H9 (cell line): Measurements from ENCODE around the gene TNS2. TPM values are rescaled to one million over a fixed set of nuclear protein-coding genes. Genes with fewer than 3 reads are reported as not detected.
A peak's percentile ranks its signal among the peaks of the same experiment; 100 is the strongest.
"Not testable (repeated sequence)": the region's sequence is repeated elsewhere in the genome, so short reads cannot be mapped to it uniquely, and the experiment has no call there.

Source experiments
- DNase-seq: peaks from one replicate; pipeline ENCODE4 v3.0.0-alpha.2; 2017
- H2AFZ ChIP-seq: one replicate; pipeline ENCODE4 v1.6.1; 2013; ENCODE audit warnings: mild to moderate bottlenecking, low read length, control low read depth, moderate library complexity
- H2AK5ac ChIP-seq: 2 replicates; pipeline ENCODE4 v1.6.1; 2013; ENCODE audit warnings: low read length, control low read depth, mixed read lengths; ENCODE audit not compliant: insufficient read length
- H2BK120ac ChIP-seq: one replicate; pipeline ENCODE4 v1.6.1; 2013; ENCODE audit warnings: low read depth, mild to moderate bottlenecking, low read length, control low read depth, inconsistent platforms; ENCODE audit not compliant: poor library complexity, severe bottlenecking
- H2BK12ac ChIP-seq: 2 replicates; pipeline ENCODE4 v1.6.1; 2013; ENCODE audit warnings: low read length, control low read depth, mixed read lengths, low read depth; ENCODE audit not compliant: insufficient read length
- H2BK15ac ChIP-seq: 2 replicates; pipeline ENCODE4 v1.6.1; 2013; ENCODE audit warnings: low read depth, low read length, control low read depth
- H2BK20ac ChIP-seq: one replicate; pipeline ENCODE4 v1.6.1; 2013; ENCODE audit warnings: low read depth, mild to moderate bottlenecking, low read length, control low read depth, inconsistent platforms; ENCODE audit not compliant: poor library complexity, severe bottlenecking
- H2BK5ac ChIP-seq: 2 replicates; pipeline ENCODE4 v1.6.1; 2013; ENCODE audit warnings: low read length, control low read depth, mixed read lengths; ENCODE audit not compliant: insufficient read length
- H3K14ac ChIP-seq: 2 replicates; pipeline ENCODE4 v1.6.1; 2013; ENCODE audit warnings: low read length, control low read depth; ENCODE audit not compliant: insufficient read depth
- H3K18ac ChIP-seq: 2 replicates; pipeline ENCODE4 v1.6.1; 2013; ENCODE audit warnings: low read depth, mild to moderate bottlenecking, mixed read lengths, low read length, control low read depth; ENCODE audit not compliant: insufficient read length
- H3K23ac ChIP-seq: 2 replicates; pipeline ENCODE4 v1.6.1; 2013; ENCODE audit warnings: low read length, control low read depth, mixed read lengths, low read depth; ENCODE audit not compliant: insufficient read length
- H3K23me2 ChIP-seq: 2 replicates; pipeline ENCODE4 v1.6.1; 2013; ENCODE audit warnings: low read depth, mild to moderate bottlenecking, mixed read lengths, low read length, control low read depth; ENCODE audit not compliant: insufficient read length, poor library complexity, severe bottlenecking
- H3K27ac ChIP-seq: 2 replicates; pipeline ENCODE4 v1.5.1; 2013; ENCODE audit warnings: low read length, control low read depth, mixed read lengths, low read depth; ENCODE audit not compliant: insufficient read length
- H3K27me3 ChIP-seq: 2 replicates; pipeline ENCODE4 v1.6.1; 2013; ENCODE audit warnings: low read length, control low read depth, inconsistent platforms; ENCODE audit not compliant: insufficient read depth
- H3K4ac ChIP-seq: 2 replicates; pipeline ENCODE4 v1.6.1; 2013; ENCODE audit warnings: low read depth, mild to moderate bottlenecking, control low read depth, inconsistent platforms, low read length, moderate library complexity
- H3K4me1 ChIP-seq: 2 replicates; pipeline ENCODE4 v1.6.1; 2013; ENCODE audit warnings: low read length, control low read depth, inconsistent platforms; ENCODE audit not compliant: insufficient read depth
- H3K4me2 ChIP-seq: 2 replicates; pipeline ENCODE4 v1.6.1; 2013; ENCODE audit warnings: low read length, control low read depth, mixed read lengths; ENCODE audit not compliant: insufficient read length, insufficient read depth
- H3K56ac ChIP-seq: 2 replicates; pipeline ENCODE4 v1.6.1; 2013; ENCODE audit warnings: low read depth, mild to moderate bottlenecking, mixed read lengths, low read length, control low read depth; ENCODE audit not compliant: insufficient read length
- H3K79me1 ChIP-seq: 2 replicates; pipeline ENCODE4 v1.6.1; 2013; ENCODE audit warnings: low read depth, mild to moderate bottlenecking, moderate library complexity, low read length, control low read depth, inconsistent platforms; ENCODE audit not compliant: insufficient read depth, poor library complexity, severe bottlenecking
- H3K79me2 ChIP-seq: 2 replicates; pipeline ENCODE4 v1.6.1; 2013; ENCODE audit warnings: low read length, control low read depth, inconsistent platforms; ENCODE audit not compliant: insufficient read depth
- H3K9ac ChIP-seq: 2 replicates; pipeline ENCODE4 v1.6.1; 2013; ENCODE audit warnings: low read length, control low read depth, mixed read lengths; ENCODE audit not compliant: insufficient read length; ENCODE audit errors: extremely low read depth
- H3K9me3 ChIP-seq: one replicate; pipeline ENCODE4 v1.6.1; 2013; ENCODE audit warnings: low read depth, low read length, inconsistent platforms; ENCODE audit not compliant: control insufficient read depth
- H3T11ph ChIP-seq: one replicate; pipeline ENCODE4 v1.6.1; 2013; ENCODE audit warnings: mild to moderate bottlenecking, low read length, control low read depth, inconsistent platforms
- H4K20me1 ChIP-seq: one replicate; pipeline ENCODE4 v1.6.1; 2013; ENCODE audit not compliant: control insufficient read depth, insufficient read length, insufficient read depth
- H4K5ac ChIP-seq: 2 replicates; pipeline ENCODE4 v1.6.1; 2013; ENCODE audit warnings: low read depth, mild to moderate bottlenecking, mixed read lengths, low read length, control low read depth; ENCODE audit not compliant: insufficient read length
- H4K8ac ChIP-seq: replicated peaks from 2 replicates; pipeline ENCODE4 v1.6.1; 2013; ENCODE audit warnings: low read length, control low read depth, mixed read lengths, low read depth; ENCODE audit not compliant: insufficient read length
- H4K91ac ChIP-seq: 2 replicates; pipeline ENCODE4 v1.6.1; 2013; ENCODE audit warnings: low read depth, mild to moderate bottlenecking, moderate library complexity, mixed read lengths, low read length, control low read depth; ENCODE audit not compliant: insufficient read length
- H3K27ac Mint-ChIP-seq, 3 experiments: 2 replicates in 2 of 3; 3 replicates in 1 of 3; pipeline ENCODE4 v1.8.0; 2020 to 2021; ENCODE audit warnings: mixed read lengths in 3 of 3, mild to moderate bottlenecking in 1 of 3, moderate library complexity in 1 of 3
- H3K27me3 Mint-ChIP-seq: 2 replicates; pipeline ENCODE4 v1.8.0; 2021; ENCODE audit warnings: low read depth, mild to moderate bottlenecking, moderate library complexity, mixed read lengths
- H3K36me3 Mint-ChIP-seq, 3 experiments: 2 replicates in 2 of 3; 3 replicates in 1 of 3; pipeline ENCODE4 v1.8.0; 2020 to 2021; ENCODE audit warnings: low read depth in 3 of 3, mixed read lengths in 3 of 3; ENCODE audit not compliant: insufficient read depth in 1 of 3
- H3K4me1 Mint-ChIP-seq, 2 experiments: 2 replicates each; pipeline ENCODE4 v1.8.0; 2020; ENCODE audit warnings: mixed read lengths in 2 of 2
- H3K4me3 Mint-ChIP-seq, 2 experiments: 2 replicates in 1 of 2; 3 replicates in 1 of 2; pipeline ENCODE4 v1.8.0; 2020 to 2021; ENCODE audit warnings: mild to moderate bottlenecking in 2 of 2, mixed read lengths in 2 of 2, moderate library complexity in 1 of 2
- H3K9me3 Mint-ChIP-seq, 2 experiments: 2 replicates in 1 of 2; 3 replicates in 1 of 2; pipeline ENCODE4 v1.8.0; 2020; ENCODE audit warnings: mild to moderate bottlenecking in 2 of 2, mixed read lengths in 2 of 2, moderate library complexity in 1 of 2
- CTCF ChIP-seq: fragments of 200-600 bp; sonication (generic); conservative IDR thresholded peaks from 3 replicates; pipeline ENCODE4 v1.8.0; 2021; ENCODE audit warnings: antibody characterized with exemption, mild to moderate bottlenecking
- WGBS: extraction: QIAGEN DNeasy Blood & Tissue Kit; methylation state at CpG from one replicate; pipeline ENCODE4 v1.1.7; 2013; ENCODE audit warnings: missing lambda C conversion rate, low lambda C conversion rate, mixed read lengths; ENCODE audit not compliant: insufficient read length; ENCODE audit errors: extremely low coverage; 5-methylcytosine and 5-hydroxymethylcytosine counted together
- total RNA-seq: library from RNA; stranded (reverse); gene quantifications from 2 replicates; pipeline ENCODE4 v1.2.1, GENCODE V29; 2021

TNS2 gene
- total RNA-seq, 1 experiment from 2014 or later: 4.5 TPM

- H4K8ac ChIP-seq: no peak overlapping the region
- H2BK12ac ChIP-seq: no peak overlapping the region
- H3K27ac ChIP-seq: no peak overlapping the region
- H3K4me1 Mint-ChIP-seq: no peaks in the 10 kb centered on the region
- no peak overlapping the region for H3K23ac ChIP-seq
- H3K4me3 Mint-ChIP-seq: no peak overlapping the region
- H3K23me2 ChIP-seq: no peaks in the 10 kb centered on the region
- H3K9ac ChIP-seq: no peak overlapping the region
- no peak for DNase-seq
- TF ChIP-seq CTCF: no peak; the same call in 2 of the 3 replicates
- H4K20me1 ChIP-seq: no peaks in the 10 kb centered on the region
- no peak overlapping the region for H3K56ac ChIP-seq
- H3K4me2 ChIP-seq: no peak overlapping the region
- H2BK5ac ChIP-seq: no peak overlapping the region
- peaks cover 55 to 89% (median 84%) of the 10 kb centered on the region in 3 experiments for H3K36me3 Mint-ChIP-seq
- H3K79me1 ChIP-seq: peaks cover 6% of the 10 kb centered on the region
- no peak overlapping the region for H3K18ac ChIP-seq
- no peak overlapping the region for H2BK15ac ChIP-seq
- no peak overlapping the region for H4K91ac ChIP-seq
- no peak overlapping the region for H3K4ac ChIP-seq
- no peaks in the 10 kb centered on the region for H3K27me3 Mint-ChIP-seq
- no peaks in the 10 kb centered on the region for H3K4me1 ChIP-seq
- H4K5ac ChIP-seq: no peak overlapping the region
- no peaks in the 10 kb centered on the region for H3K27me3 ChIP-seq
- H3K9me3 ChIP-seq: no peaks in the 10 kb centered on the region
- no peak overlapping the region for H2BK120ac ChIP-seq
- no peak overlapping the region for H3K14ac ChIP-seq
- no peaks in the 10 kb centered on the region for H3K79me2 ChIP-seq
- H3K27ac Mint-ChIP-seq: peak overlapping the region in 1 of 3 experiments; percentile 69; a peak in 1 of 7 replicates
- no peak overlapping the region for H2AK5ac ChIP-seq
- H2BK20ac ChIP-seq: no peak overlapping the region
- H3K9me3 Mint-ChIP-seq: no peaks in the 10 kb centered on the region
- H3T11ph ChIP-seq: no peak overlapping the region
- H2AFZ ChIP-seq: no peak overlapping the region
- WGBS: no CpG with 5 or more reads among the region's 3 CpGs
Measured at GRCh38 chr12:53025250-53025649, 24.6 kb upstream of the TNS2 start.

DNA sequence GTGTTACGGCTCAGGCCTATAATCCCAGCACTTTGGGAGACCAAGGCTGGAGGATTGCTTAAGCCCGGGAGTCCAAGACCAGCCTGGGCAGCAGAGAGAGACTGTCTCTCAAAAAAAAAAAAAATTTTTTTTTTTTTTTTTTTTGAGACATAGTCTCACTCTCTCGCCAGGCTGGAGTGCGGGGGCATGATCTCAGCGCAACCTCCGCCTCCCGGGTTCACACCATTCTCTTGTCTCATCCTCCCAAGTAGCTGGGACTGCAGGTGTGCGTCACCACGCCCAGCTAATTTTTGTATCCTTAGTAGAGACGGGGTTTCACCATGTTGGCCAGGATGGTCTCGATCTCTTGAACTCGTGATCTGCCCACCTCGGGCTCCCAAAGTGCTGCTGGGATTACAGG is 22.9 kb upstream of the TNS2 start:
- not testable (repeated sequence) for H3K23ac ChIP-seq, H3K9me3 Mint-ChIP-seq, H3K23me2 ChIP-seq, H3K56ac ChIP-seq, H4K5ac ChIP-seq, H3K9me3 ChIP-seq, H3K4me1 Mint-ChIP-seq, H3K9ac ChIP-seq, H2AFZ ChIP-seq, H2BK12ac ChIP-seq, H3K4me3 Mint-ChIP-seq, H3K4me1 ChIP-seq, H4K8ac ChIP-seq, H2BK120ac ChIP-seq, H3K4me2 ChIP-seq, H4K20me1 ChIP-seq, H3K4ac ChIP-seq, H2BK5ac ChIP-seq, H3K27me3 ChIP-seq, H3K27ac Mint-ChIP-seq, H2AK5ac ChIP-seq, DNase-seq, H3T11ph ChIP-seq, H3K27ac ChIP-seq, H4K91ac ChIP-seq, H3K14ac ChIP-seq, H2BK20ac ChIP-seq, H3K27me3 Mint-ChIP-seq, H2BK15ac ChIP-seq, H3K79me2 ChIP-seq, H3K79me1 ChIP-seq, H3K18ac ChIP-seq
- H3K36me3 Mint-ChIP-seq: peaks cover 57 to 89% (median 82%) of the 10 kb centered on the region in 3 experiments
- WGBS: no CpG with 5 or more reads among the region's 13 CpGs
